HG02970 (cell line): ENCODE measurements around the gene ZFP82.

Experiments
- ATAC-seq: cut with Tn5 transposase; IDR thresholded peaks from one replicate; pipeline ENCODE4 v1.9.1; 2021; ENCODE audit warnings: mild to moderate bottlenecking, moderate library complexity, moderate number of reproducible peaks; ENCODE audit not compliant: unreplicated experiment, low FRiP score

The ZFP82 gene

DNA sequence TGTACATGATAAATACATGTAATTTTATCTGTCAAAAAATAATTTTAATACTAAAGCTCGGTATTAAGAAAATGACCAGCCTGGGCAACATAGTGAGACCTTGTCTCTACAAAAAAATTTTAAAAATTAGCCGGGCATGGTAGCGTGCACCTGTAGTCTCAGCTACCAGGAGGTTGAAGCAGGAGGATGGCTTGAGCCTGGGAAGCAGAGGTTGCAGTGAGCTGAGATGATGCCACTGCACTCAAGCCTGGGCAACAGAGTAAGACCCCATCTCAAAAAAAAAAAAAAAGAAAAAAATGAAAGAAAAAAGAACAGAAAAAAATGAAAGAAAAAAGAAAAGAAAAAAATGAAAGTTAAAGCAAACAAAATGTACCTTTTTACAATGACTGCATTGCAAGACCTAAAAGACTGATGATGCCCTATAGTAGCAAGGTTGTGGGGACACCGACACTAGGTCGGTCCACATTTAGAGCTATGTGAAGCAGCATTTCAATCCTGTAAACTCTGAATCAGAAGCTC is 44.7 kb downstream of the ZFP82 start:
- ATAC-seq = no peak

GRCh38 chr19:36371886-36372285 is 46.6 kb downstream of the ZFP82 start:
- no peak for ATAC-seq

GRCh38 chr19:36363845-36364244 is 54.6 kb downstream of the ZFP82 start:
- no peak for ATAC-seq
